A673 (cell line): Measurements from ENCODE around the gene COPS4.

ENCODE experiments used
- CTCF ChIP-seq: fragments of 300-800, 200-600 bp; sonication (generic); conservative IDR thresholded peaks from 2 replicates; pipeline ENCODE4 v1.5.1; 2017; ENCODE audit warnings: low read depth, mild to moderate bottlenecking, antibody characterized with exemption, low read length, moderate library complexity, mixed read lengths
- EZH2 ChIP-seq: fragments of 200-600 bp; sonication (generic); IDR thresholded peaks from 2 replicates; pipeline ENCODE4 v1.6.1; 2017; ENCODE audit warnings: borderline replicate concordance, low read depth, mild to moderate bottlenecking, mixed read lengths, antibody characterized with exemption, low read length; ENCODE audit not compliant: poor library complexity, severe bottlenecking

GRCh38 chr4:83124111-83124780, 89.3 kb downstream of the COPS4 start:
- TF ChIP-seq CTCF, result no peak
- TF ChIP-seq EZH2, result no peak
